Muscle layer of colon (tissue), 2 donors: ENCODE results near the gene DSTN.

Experiments
- H3K27ac ChIP-seq: one replicate; pipeline ENCODE4 v1.7.0; 2013; ENCODE audit warnings: low read depth, mild to moderate bottlenecking, low read length, moderate library complexity
- H3K27me3 ChIP-seq, 2 donors: one replicate each; pipeline ENCODE4 v1.7.0; 2013; ENCODE audit warnings: low read length in 2 of 2, mild to moderate bottlenecking in 2 of 2; ENCODE audit not compliant: insufficient read depth in 2 of 2, control insufficient read depth in 1 of 2
- H3K36me3 ChIP-seq: one replicate; pipeline ENCODE4 v1.7.0; 2013; ENCODE audit warnings: mild to moderate bottlenecking, low read length; ENCODE audit not compliant: insufficient read depth
- H3K4me1 ChIP-seq: one replicate; pipeline ENCODE4 v1.7.0; 2013; ENCODE audit warnings: mild to moderate bottlenecking, low read length; ENCODE audit not compliant: insufficient read depth
- H3K4me3 ChIP-seq, 2 donors: one replicate each; pipeline ENCODE4 v1.7.0; 2013; ENCODE audit warnings: low read length in 2 of 2, low read depth in 1 of 2, mild to moderate bottlenecking in 1 of 2, moderate library complexity in 1 of 2
- H3K9ac ChIP-seq: one replicate; pipeline ENCODE4 v1.7.0; 2013; ENCODE audit warnings: low read length
- H3K9me3 ChIP-seq: one replicate; pipeline ENCODE4 v1.7.0; 2013; ENCODE audit warnings: mild to moderate bottlenecking, low read length
- donor health status: abdominal sarcoma.
- donor health status: Adenocarcinoma of cecum.

Gene DSTN

DNA sequence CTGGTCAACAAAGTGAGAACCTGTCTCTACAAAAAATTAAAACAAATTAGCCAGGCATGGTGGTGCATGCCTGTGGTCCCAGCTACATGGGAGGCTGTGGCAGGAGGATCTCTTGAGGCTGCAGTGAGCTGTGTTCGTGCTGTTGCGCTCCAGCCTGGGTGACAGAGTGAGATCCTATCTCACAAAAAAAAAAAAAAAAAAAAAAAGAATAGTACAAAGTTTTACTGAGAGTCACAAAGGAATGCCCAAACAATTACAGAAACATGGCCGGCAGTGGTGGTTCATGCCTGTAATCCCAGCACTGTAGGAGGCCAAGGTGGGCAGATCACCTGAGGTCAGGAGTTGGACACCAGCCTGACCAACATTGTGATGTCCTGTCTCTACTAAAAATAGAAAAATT is 14.8 kb upstream of the DSTN start:
- Histone ChIP-seq H3K27ac (no peak overlapping the region), H3K9me3 (no peaks in the 10 kb centered on the region)

DNA sequence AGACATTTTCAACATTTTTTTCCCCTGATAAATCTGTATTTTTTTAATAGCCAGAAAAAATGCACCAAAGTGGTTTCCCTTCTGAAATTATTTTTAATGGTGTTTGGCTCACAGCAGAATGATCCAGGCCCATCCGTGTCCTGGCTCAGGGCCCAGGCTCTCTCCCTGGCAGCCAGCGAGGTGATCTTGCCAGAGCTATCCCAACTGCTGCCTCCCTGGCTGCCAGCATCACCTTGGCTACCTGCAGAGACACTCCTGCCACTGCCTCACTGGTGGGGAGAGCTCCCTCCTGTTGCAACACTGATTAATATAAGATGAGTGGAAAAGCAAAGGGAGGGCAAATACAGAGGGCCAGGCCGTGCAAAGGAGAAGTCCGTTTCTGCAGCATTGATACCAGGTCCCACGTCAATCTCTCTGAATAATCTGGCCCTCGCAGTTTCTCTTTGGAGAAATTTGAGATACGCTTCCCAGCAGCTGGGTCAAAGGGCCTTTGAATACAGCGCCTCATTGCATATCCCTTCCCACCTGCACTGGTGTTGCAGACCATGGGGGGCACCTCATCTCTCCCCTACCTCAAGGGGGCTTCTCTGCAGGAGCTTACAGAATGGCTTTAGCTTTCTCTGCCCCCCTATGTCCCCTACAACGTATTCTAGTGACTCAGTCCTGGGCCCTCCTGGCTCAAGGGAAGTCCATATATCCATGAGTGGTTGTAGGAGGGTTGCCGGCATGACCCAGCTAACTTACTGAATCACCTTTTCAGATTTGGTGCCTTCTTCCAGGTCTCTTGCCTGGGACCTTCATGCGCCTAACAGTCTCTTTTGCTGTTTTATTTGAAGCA is 12.8 kb upstream of the DSTN start:
- H3K4me3 ChIP-seq, result peak overlapping the region in 1 of 2 donors; percentile 15
- peak overlapping the region; percentile 3 for H3K9ac ChIP-seq
- H3K36me3 ChIP-seq, result no peaks in the 10 kb centered on the region
- peaks cover 44% of the 10 kb centered on the region for H3K4me1 ChIP-seq
- no peaks in the 10 kb centered on the region for H3K9me3 ChIP-seq
- peak overlapping the region; percentile 77 for H3K27ac ChIP-seq
- H3K27me3 ChIP-seq, result no peaks in the 10 kb centered on the region

More for the DNA sequence above, 14.8 kb upstream of the DSTN start:
- H3K4me1 ChIP-seq, result peaks cover 44% of the 10 kb centered on the region
- H3K27me3 ChIP-seq, result no peaks in the 10 kb centered on the region
- no peak overlapping the region for H3K4me3 ChIP-seq
- no peak overlapping the region for H3K9ac ChIP-seq
- H3K36me3 ChIP-seq, result no peaks in the 10 kb centered on the region

- no peaks in the 10 kb centered on the region for H3K36me3 ChIP-seq
- peak overlapping the region; percentile 3 for H3K9ac ChIP-seq
- H3K27ac ChIP-seq, result peak overlapping the region; percentile 77
- H3K9me3 ChIP-seq, result no peaks in the 10 kb centered on the region
- peak overlapping the region in 1 of 2 donors; percentile 15 for H3K4me3 ChIP-seq
- H3K27me3 ChIP-seq, result no peaks in the 10 kb centered on the region
- H3K4me1 ChIP-seq, result peaks cover 45% of the 10 kb centered on the region
Measured at GRCh38 chr20:17557675-17558006, 12.2 kb upstream of the DSTN start.

- peak overlapping the region; percentile 1 for H3K9ac ChIP-seq
- H3K4me3 ChIP-seq, result peak overlapping the region in 1 of 2 donors; percentile 6
Measured at GRCh38 chr20:17558154-17558940, 11.5 kb upstream of the DSTN start.

GRCh38 chr20:17558941-17559304 is 11.0 kb upstream of the DSTN start:
- H3K9ac ChIP-seq, result peak overlapping the region; percentile 1
- H3K4me1 ChIP-seq, result peaks cover 49% of the 10 kb centered on the region
- no peaks in the 10 kb centered on the region for H3K36me3 ChIP-seq
- H3K27ac ChIP-seq, result peak overlapping the region; percentile 77
- H3K9me3 ChIP-seq, result no peaks in the 10 kb centered on the region
- no peaks in the 10 kb centered on the region for H3K27me3 ChIP-seq
- no peak overlapping the region for H3K4me3 ChIP-seq

More at GRCh38 chr20:17558154-17558940, 11.5 kb upstream of the DSTN start:
- H3K27me3 ChIP-seq, result no peaks in the 10 kb centered on the region
- no peaks in the 10 kb centered on the region for H3K9me3 ChIP-seq
- no peaks in the 10 kb centered on the region for H3K36me3 ChIP-seq
- H3K4me1 ChIP-seq, result peaks cover 49% of the 10 kb centered on the region
- H3K27ac ChIP-seq, result peak overlapping the region; percentile 77

DNA sequence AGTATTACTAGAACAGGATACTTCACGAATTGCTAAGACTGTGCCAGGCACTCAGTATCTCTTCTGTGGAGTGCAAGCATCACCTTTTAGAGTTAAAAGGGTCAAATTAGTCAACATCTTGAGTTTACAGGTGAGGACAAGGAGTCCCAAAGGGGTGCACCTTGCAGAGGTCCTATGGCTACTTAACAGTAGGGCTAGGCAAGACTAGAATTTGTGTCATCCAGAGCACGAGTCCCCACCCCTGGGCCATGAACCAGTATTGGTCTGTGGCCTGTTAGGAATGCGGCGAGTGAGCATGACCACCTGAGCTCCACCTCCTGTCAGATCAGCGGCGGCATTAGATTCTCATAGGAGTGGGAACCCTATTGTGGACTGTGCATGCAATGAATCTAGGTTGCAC is 10.5 kb upstream of the DSTN start:
- Histone ChIP-seq H3K9ac (peak overlapping the region; percentile 1), H3K36me3 (no peaks in the 10 kb centered on the region), H3K27ac (peak overlapping the region; percentile 77), H3K4me3 (no peak overlapping the region), H3K4me1 (peaks cover 49% of the 10 kb centered on the region), H3K27me3 (no peaks in the 10 kb centered on the region), H3K9me3 (no peaks in the 10 kb centered on the region)

DNA sequence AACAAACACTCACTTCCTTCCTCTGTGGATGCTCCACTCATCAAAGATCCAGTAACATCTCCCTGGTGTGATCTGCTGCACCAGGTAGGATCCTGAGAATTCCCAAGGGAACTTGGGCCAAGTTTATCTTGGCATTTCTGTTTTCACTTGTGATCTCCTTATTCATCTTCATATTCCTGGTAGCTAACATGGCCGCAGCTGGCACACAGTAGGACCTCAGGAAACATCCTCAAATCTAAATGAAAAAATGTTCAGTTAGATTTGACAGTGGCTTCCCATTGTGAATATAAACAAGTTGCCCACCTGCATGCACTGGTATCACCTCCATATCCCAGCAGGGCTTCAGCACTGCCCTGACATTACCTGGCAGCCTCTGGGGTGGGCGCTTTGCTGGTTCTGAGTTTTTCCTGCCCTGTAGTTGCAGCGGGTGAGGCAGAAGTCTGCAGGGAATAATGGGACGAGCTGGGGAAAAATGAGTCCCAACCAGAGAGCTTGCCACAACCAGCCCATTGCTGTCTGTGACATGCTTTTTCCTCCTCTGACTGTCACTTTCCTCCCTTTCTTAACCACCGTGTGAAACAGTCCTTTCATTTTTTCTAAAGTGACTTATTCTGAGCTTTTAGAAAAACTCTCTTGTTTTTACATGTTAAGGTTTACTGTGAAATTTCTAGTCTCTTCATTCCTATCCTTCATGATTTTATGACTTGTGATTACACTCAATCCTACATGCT is 9.4 kb upstream of the DSTN start:
- Histone ChIP-seq H3K9me3 (no peaks in the 10 kb centered on the region), H3K27me3 (no peaks in the 10 kb centered on the region), H3K9ac (no peak overlapping the region), H3K4me3 (no peak overlapping the region), H3K36me3 (no peaks in the 10 kb centered on the region), H3K4me1 (peaks cover 55% of the 10 kb centered on the region), H3K27ac (peak overlapping the region; percentile 77)

- H3K9ac ChIP-seq, result no peak overlapping the region
- peak overlapping the region; percentile 54 for H3K27ac ChIP-seq
Measured at GRCh38 chr20:17562804-17563305, 7.0 kb upstream of the DSTN start.

GRCh38 chr20:17565169-17565845 is 4.6 kb upstream of the DSTN start:
- no peaks in the 10 kb centered on the region for H3K27me3 ChIP-seq
- H3K9me3 ChIP-seq, result no peaks in the 10 kb centered on the region
- H3K9ac ChIP-seq, result no peak overlapping the region
- H3K27ac ChIP-seq, result peak overlapping the region; percentile 19
- peaks cover 37% of the 10 kb centered on the region for H3K4me1 ChIP-seq
- no peak overlapping the region for H3K4me3 ChIP-seq
- H3K36me3 ChIP-seq, result no peaks in the 10 kb centered on the region

More at GRCh38 chr20:17562804-17563305, 7.0 kb upstream of the DSTN start:
- H3K9me3 ChIP-seq, result no peaks in the 10 kb centered on the region
- no peaks in the 10 kb centered on the region for H3K36me3 ChIP-seq
- H3K27me3 ChIP-seq, result no peaks in the 10 kb centered on the region
- H3K4me1 ChIP-seq, result peaks cover 54% of the 10 kb centered on the region
- no peak overlapping the region for H3K4me3 ChIP-seq

DNA sequence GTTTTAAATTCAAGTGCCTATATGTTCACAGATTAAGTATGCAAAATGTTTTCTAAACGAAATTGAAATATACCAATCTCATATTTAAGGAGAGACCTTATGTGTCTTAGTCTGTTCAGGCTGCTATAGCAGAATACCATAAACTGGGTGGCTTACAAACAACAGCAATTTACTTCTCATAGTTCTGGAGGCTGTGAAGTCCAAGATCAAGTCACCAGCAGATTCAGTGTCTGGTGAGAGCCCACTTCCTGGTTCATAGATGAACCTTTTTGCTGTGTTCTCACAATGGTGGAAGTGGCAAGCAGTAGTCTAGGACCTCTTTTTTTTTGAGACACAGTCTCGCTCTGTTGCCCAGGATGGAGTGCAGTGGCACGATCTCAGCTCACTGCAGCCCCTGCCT is 3.5 kb upstream of the DSTN start:
- H3K9me3 ChIP-seq, result no peaks in the 10 kb centered on the region
- H3K36me3 ChIP-seq, result no peaks in the 10 kb centered on the region
- no peak overlapping the region for H3K4me3 ChIP-seq
- no peak overlapping the region for H3K9ac ChIP-seq
- peaks cover 33% of the 10 kb centered on the region for H3K4me1 ChIP-seq
- H3K27ac ChIP-seq, result no peak overlapping the region
- no peaks in the 10 kb centered on the region for H3K27me3 ChIP-seq
